ENCODE measurements around the gene NOP14. TPM values are rescaled to one million over a fixed set of nuclear protein-coding genes. Genes with fewer than 3 reads are reported as not detected.
"Not testable (repeated sequence)": the region's sequence is repeated elsewhere in the genome, so short reads cannot be mapped to it uniquely, and the experiment has no call there.

NOP14 gene
- total RNA-seq, 2 experiments from 2014 or later: 21.8 TPM

- CTCF ChIA-PET; H3K27me3 Mint-ChIP-seq; H3K9me3 Mint-ChIP-seq; H3K4me3 ChIP-seq (ENCODE audit: low read length); DNase-seq; H3K27me3 ChIP-seq (ENCODE audit: control insufficient read depth in 1 of 2, insufficient read depth in 2 of 2, low read length in 2 of 2); POLR2A ChIA-PET; ATAC-seq (ENCODE audit: poor library complexity); H3K27ac ChIP-seq (ENCODE audit: low read depth in 1 of 2, low read length in 2 of 2); H3K4me1 ChIP-seq (ENCODE audit: insufficient read depth, low read length); H3K9me3 ChIP-seq (ENCODE audit: control insufficient read depth in 1 of 2, insufficient read depth in 1 of 2, low read length in 2 of 2); H3K4me3 Mint-ChIP-seq; intact Hi-C loops (cut with DNase I, micrococcal nuclease): not testable (repeated sequence)
- H3K36me3 ChIP-seq (ENCODE audit: insufficient read depth, low read length): peaks cover 46% of the 10 kb centered on the region
- H3K4me1 Mint-ChIP-seq (ENCODE audit: low read depth): peaks cover 42% of the 10 kb centered on the region
- H3K27ac Mint-ChIP-seq: peak overlapping the region; percentile 49
- peaks cover 81% of the 10 kb centered on the region for H3K36me3 Mint-ChIP-seq (ENCODE audit: low read depth)
Measured at GRCh38 chr4:2916696-2917095, 46.5 kb downstream of the NOP14 start.

DNA sequence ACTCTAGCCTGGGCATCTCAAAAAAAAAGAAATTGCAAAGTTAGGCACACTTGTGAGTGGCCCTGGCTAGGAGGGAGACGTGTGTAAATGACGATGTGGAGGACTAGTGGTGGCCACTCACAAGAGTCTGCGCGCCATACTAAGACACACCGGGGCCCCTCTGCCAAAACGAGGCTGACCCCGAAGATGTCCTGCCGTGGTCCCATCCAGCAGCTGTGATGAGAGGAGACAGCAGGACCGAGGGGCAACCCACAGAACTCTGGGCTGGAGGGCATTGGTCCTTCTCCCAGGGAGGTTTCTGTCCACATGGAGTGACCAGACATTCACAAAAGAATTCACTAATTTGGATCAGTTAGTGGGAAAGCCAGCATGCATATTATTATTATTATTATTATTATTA lies 47.4 kb downstream of the NOP14 start:
- no peak for ATAC-seq (ENCODE audit: poor library complexity)
- no peaks in the 10 kb centered on the region for H3K9me3 Mint-ChIP-seq
- Histone ChIP-seq H3K36me3 (ENCODE audit: insufficient read depth, low read length) (peaks cover 53% of the 10 kb centered on the region), H3K27ac (ENCODE audit: low read depth in 1 of 2, low read length in 2 of 2) (no peak overlapping the region), H3K27me3 (ENCODE audit: control insufficient read depth in 1 of 2, insufficient read depth in 2 of 2, low read length in 2 of 2) (no peaks in the 10 kb centered on the region), H3K9me3 (ENCODE audit: control insufficient read depth in 1 of 2, insufficient read depth in 1 of 2, low read length in 2 of 2) (no peaks in the 10 kb centered on the region), H3K4me3 (ENCODE audit: low read length) (no peak overlapping the region), H3K4me1 (ENCODE audit: insufficient read depth, low read length) (no peaks in the 10 kb centered on the region)
- POLR2A ChIA-PET: no interaction called here
- no peak overlapping the region for H3K27ac Mint-ChIP-seq
- no peak for DNase-seq
- TF ChIP-seq CTCF (IDR thresholded peaks at IDR 0.05): no peak
- H3K36me3 Mint-ChIP-seq (ENCODE audit: low read depth): peaks cover 82% of the 10 kb centered on the region
- H3K27me3 Mint-ChIP-seq: no peaks in the 10 kb centered on the region
- CTCF ChIA-PET: no interaction called here
- intact Hi-C loops (cut with DNase I, micrococcal nuclease): no loop called here
- H3K4me1 Mint-ChIP-seq (ENCODE audit: low read depth): peaks cover 36% of the 10 kb centered on the region
- no peak overlapping the region for H3K4me3 Mint-ChIP-seq

GRCh38 chr4:2914256-2915126 lies 48.7 kb downstream of the NOP14 start:
- no peaks in the 10 kb centered on the region for H3K27me3 Mint-ChIP-seq
- POLR2A ChIA-PET: no interaction called here
- no peak for ATAC-seq (ENCODE audit: poor library complexity)
- TF ChIP-seq CTCF (IDR thresholded peaks at IDR 0.05): no peak
- H3K4me3 Mint-ChIP-seq: no peak overlapping the region
- Histone ChIP-seq H3K4me3 (ENCODE audit: low read length) (no peak overlapping the region), H3K9me3 (ENCODE audit: control insufficient read depth in 1 of 2, insufficient read depth in 1 of 2, low read length in 2 of 2) (no peaks in the 10 kb centered on the region), H3K27ac (ENCODE audit: low read depth in 1 of 2, low read length in 2 of 2) (no peak overlapping the region), H3K27me3 (ENCODE audit: control insufficient read depth in 1 of 2, insufficient read depth in 2 of 2, low read length in 2 of 2) (no peaks in the 10 kb centered on the region), H3K4me1 (ENCODE audit: insufficient read depth, low read length) (no peaks in the 10 kb centered on the region), H3K36me3 (ENCODE audit: insufficient read depth, low read length) (peaks cover 63% of the 10 kb centered on the region)
- CTCF ChIA-PET: no interaction called here
- peaks cover 23% of the 10 kb centered on the region for H3K4me1 Mint-ChIP-seq (ENCODE audit: low read depth)
- no peak overlapping the region for H3K27ac Mint-ChIP-seq
- intact Hi-C loops (cut with DNase I, micrococcal nuclease): no loop called here
- DNase-seq: no peak
- no peaks in the 10 kb centered on the region for H3K9me3 Mint-ChIP-seq
- H3K36me3 Mint-ChIP-seq (ENCODE audit: low read depth): peaks cover 82% of the 10 kb centered on the region

DNA sequence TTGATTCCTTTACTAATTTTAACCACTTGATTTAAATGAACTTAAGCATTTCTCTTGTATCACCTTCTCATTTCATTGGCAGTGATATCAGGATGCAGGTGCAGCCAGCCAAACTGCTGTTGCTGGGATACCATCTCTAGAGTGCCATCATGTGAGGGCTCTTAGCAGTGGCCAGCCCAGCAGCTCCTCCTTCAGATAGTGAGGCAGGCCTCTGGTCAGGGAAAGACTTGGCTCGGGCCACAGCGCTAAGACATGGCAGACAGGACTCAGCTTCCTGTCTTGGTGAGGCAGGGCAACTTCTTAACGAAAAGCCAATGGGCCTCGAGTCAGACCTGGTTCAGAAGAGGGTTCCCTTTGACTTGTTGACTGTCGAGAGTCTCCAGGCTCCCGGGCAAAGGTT lies 50.0 kb downstream of the NOP14 start:
- Mint-ChIP-seq H3K27me3 (no peaks in the 10 kb centered on the region), H3K27ac (no peak overlapping the region), H3K4me3 (no peak overlapping the region), H3K4me1 (ENCODE audit: low read depth) (peaks cover 14% of the 10 kb centered on the region), H3K9me3 (no peaks in the 10 kb centered on the region), H3K36me3 (ENCODE audit: low read depth) (peaks cover 83% of the 10 kb centered on the region)
- intact Hi-C loops (cut with DNase I, micrococcal nuclease): no loop called here
- POLR2A ChIA-PET: no interaction called here
- Histone ChIP-seq H3K27me3 (ENCODE audit: control insufficient read depth in 1 of 2, insufficient read depth in 2 of 2, low read length in 2 of 2) (no peaks in the 10 kb centered on the region), H3K27ac (ENCODE audit: low read depth in 1 of 2, low read length in 2 of 2) (no peak overlapping the region), H3K36me3 (ENCODE audit: insufficient read depth, low read length) (peaks cover 71% of the 10 kb centered on the region), H3K4me1 (ENCODE audit: insufficient read depth, low read length) (peaks cover 3% of the 10 kb centered on the region), H3K9me3 (ENCODE audit: control insufficient read depth in 1 of 2, insufficient read depth in 1 of 2, low read length in 2 of 2) (no peaks in the 10 kb centered on the region), H3K4me3 (ENCODE audit: low read length) (no peak overlapping the region)
- no peak for ATAC-seq (ENCODE audit: poor library complexity)
- DNase-seq: no peak
- no peak for TF ChIP-seq CTCF (IDR thresholded peaks at IDR 0.05)
- CTCF ChIA-PET: no interaction called here

All from CD4-positive, alpha-beta T cell (primary cell).